ENCODE measurements around the gene ARHGAP26.
"Not testable (repeated sequence)": the region's sequence is repeated elsewhere in the genome, so short reads cannot be mapped to it uniquely, and the experiment has no call there.

The ARHGAP26 gene

DNA sequence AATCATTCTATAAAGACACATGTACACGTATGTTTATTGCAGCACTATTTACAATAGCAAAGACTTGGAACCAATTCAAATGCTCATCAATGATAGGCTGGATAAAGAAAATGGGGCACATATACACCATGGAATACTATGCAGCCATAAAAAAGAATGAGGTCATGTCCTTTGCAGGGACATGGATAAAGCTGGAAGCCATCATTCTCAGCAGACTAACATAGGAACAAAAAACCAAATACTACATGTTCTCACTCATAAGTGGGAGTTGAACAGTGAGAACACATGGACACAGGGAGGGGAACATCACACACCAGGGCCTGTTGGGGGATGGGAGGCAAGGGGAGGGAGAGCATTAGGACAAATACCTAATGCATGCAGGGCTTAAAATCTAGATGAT is 230.4 kb downstream of the ARHGAP26 start:
- not testable (repeated sequence) for DNase-seq

DNA sequence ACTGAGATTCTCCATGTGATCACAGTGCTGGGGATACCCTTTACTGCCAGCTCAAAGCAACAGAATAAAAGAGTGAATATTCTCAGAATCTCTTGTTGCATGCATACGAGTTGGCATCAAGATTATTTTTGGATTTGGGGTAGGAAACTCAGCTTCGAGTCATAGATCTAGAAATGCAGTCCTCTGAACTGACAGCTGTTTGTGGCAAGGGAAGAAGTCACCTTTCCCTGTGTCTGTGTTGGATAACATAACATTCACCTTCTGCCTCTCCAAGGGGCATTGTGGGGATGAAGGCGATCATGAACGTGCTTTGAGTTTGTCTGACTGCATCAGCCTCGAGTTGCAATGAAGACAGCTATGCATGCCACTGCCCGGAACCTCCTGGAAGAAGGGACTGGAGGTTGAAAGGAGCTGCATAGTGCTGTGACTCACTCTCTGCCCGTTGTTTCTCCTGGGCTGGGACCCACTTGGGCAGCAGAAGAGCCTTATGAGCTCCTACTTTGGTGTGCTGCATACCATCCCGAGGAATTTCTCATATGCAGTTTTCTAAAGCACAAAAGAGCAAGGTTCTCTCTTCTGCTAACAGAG is 231.7 kb downstream of the ARHGAP26 start:
- DNase-seq, result peak; percentile 59

DNA sequence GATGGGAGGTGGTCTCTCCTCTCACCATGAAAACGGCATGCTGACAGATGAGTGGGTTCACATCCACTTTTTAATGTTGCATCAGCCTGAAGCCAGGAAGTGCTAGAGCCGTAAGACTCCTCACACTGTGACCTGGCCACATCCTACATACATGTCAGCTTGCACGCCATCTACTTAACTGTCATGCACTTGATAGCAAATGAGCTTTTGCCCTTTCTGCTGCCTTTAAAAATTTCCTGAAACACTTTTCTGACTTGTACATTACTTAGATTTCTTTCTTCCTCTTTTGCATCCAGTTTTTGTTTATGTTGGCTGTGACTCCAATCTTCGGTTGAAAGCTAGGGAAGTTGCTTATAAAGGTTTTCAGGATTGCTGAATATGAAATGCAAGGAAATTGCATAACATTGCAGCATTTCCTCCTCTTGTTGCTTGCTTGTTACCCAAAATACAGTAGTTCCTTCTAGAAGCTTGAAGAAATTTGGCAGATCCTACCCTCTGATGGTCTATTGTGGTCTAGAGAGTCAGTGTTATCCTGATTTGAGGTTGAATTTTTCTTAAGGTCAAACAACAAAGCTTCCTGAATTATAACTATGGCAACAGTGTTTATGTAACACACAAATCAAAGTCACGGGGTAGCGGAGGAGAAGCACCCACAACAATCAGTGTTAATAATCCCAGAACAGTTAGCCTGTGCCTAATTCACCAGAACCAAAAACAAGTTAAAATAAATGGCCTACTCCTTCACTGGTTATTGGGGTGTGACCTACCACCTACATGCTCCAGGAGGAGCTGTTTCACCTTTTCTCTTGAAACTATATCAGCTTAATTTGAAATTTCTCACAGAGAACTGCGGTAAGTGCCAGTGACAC is 232.5 kb downstream of the ARHGAP26 start:
- DNase-seq, result peak; percentile 94

DNA sequence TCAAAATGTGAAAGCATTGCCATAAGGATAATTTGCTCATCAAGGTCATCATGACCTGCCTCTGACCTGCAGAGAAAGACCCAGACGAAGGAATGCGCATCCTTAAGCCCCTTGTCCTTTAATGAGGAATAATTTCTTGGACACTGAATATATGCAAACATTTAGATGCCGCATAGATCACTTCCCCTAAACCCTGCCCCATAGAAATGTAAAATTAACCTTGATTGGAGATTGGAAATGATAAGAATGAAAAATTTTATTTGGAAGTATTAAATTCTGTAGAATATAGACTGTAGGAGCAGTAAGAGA is 233.1 kb downstream of the ARHGAP26 start:
- no peak for DNase-seq

DNA sequence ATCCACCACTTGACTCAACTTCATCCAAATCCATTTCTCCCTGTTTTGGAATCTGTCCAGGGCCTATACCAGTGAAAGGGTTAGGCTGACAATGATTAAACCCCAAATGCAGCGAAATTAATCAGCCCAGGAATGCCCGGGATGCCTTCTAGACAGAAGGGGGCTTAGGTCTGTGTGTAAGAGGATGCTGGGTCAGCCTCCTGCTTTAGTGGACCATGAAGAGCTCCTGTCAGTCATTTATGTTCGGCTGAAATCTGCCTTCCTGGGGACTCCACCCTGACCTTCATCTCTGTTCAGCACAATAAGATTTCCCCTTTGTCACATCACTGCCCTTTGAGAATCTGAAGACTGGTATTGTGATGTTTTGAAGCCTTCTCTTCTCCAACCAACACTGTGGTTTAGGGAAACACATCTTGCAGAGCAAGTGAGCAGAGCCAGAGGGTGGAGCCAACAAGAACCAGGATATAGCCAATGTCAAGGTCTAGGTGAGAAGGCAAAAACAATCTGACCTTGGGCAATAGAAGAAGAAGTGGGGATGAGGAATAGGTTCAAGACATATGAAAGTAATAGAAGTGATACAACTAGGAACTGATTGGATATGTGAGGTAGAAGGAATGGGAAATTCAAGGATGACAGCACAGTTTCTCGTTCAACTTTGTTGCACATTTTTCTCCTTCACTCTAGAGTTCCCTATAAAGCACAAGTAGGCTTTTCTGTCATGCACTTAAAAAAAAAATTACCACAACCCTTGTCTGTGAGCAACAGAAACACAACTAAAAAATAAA is 234.4 kb downstream of the ARHGAP26 start:
- DNase-seq, result no peak

DNA sequence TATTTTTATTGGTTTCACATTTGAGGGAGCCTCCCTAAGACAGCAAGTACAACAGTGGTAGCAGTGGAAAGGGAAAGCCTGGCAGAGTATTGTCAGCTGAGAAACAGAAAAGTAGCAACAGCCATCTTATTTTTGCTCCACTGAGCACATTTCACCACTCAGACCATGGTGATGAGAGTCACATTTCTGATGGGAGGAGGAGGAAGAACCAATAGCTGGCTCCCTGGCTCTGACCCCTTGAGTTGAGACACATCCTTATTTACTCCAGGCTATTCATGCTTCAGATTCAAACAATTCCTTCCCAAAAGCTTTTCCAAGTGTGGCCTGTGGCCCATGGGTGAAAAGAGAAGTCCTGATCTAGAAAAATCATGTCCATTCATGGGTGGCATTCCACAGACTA is 236.3 kb downstream of the ARHGAP26 start:
- no peak for DNase-seq

DNA sequence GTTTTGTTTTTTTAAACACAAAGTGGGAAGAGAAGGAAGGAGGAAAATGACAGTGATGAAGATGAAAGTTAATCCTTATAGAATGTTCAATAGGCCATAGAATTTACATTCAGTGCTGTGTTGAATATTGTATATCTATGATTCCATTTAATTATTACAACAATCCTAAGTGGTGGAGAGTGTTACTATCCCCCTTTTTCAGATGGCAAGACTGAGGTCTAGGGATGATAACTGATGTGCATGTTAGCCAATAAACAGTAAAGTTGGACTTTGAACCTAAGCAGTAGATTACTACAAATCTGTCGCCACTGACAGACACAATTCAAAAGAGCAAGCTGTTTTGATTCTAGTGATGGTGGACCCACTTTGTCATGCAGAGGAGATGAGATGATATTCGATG is 237.9 kb downstream of the ARHGAP26 start:
- no peak for DNase-seq

DNA sequence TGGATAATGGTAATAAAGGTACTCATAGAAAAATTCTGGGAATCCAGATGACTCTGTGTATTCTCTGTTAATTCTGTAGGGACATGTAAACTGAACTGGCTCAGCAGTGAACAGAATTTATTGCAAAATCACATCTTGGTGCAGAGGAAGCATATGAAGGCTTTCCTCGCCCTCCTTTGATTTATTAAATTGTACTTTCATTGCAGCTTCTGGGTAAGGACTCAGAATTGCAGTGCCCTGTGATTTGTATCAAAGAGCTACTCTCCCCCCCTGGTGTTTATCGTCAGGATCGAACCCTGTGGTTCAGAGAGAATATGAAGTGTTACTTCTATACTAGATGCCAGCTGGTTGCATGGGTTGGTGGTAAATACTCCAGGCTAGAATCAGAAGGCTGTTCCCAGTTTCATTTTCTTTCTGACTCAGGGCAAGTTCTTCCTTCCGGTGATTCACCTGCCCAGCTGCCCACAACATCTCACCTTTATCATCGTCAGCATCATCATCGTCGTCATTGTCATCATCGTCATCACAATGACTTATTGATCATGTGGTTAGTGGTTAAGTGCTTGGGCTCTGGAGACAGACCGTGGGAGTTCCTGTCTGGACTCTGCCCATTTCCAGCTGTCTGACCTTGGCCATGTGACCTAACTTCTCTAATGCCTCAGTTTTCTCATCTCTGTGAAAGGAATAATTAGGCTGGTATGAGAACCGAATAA is 238.8 kb downstream of the ARHGAP26 start:
- DNase-seq, result peak; percentile 61

DNA sequence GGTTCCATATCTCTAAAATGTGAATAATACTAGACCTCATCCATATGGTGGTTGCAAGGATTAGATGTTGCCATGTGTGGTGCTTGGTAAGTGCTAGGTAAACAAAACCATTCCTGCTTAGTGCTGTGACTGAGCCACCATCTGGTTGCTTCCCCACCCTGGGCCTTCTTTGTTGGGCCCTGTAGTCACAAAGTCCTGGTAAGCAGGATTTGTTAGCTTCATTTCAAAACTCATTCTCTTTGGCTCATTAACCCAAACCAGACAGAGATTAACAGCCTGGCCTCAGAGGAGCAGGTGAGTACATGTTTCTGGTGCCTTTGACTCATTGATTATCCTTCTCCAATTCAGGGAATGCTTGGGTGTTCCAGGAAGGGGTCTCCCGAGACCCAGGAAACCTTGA is 240.2 kb downstream of the ARHGAP26 start:
- no peak for DNase-seq

DNA sequence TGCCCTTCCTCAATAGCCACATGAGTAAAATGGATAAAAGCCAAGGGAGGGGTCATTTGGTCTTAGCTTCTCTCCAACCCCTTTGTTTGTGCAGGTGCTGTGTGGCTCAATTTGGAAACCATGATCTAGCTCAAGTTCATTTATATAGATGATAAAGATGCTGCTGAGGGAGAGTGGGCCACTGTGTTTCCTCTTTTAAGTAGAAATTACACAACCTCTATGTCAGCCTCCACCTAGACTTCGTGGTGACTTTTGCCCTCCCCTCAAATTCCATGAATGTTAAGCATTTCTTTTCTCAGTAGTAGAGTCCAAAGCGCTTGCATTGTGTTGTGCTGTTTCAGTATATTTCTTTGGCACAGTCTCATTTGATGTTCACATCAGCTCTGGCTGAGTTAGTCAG is 241.4 kb downstream of the ARHGAP26 start:
- DNase-seq, result peak; percentile 36

DNA sequence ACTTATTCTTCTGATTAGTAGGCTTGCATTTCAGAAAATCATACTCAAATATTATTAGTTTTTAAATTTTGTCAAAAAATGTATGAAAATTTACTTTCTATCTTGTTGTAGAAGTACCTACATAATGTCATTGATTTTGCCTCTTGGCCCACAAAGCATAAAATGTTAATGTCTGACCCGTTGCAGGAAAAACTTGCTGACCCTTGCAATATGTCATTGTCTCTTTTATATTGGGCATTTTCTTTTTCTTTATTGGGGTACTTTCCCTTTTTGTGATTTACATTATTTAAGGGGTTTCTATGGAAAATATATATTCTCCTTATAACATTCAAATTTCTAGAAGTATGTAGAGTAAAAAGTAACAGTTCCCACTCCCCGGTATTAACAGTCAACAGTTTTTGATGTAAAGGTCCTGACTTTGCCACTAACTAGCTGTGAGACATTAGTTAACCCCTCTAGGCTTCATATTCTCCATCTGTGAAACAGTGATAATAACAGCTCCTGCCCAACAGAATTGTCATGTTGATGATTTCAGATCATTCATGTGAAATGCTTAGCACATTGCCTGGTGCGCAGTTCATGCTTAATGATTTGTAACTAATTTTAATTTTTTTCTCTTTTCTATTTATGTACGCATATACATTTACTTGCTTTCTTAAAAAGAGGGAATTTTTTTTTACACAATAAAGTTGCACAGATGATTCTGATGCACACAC is 243.2 kb downstream of the ARHGAP26 start:
- DNase-seq, result no peak

DNA sequence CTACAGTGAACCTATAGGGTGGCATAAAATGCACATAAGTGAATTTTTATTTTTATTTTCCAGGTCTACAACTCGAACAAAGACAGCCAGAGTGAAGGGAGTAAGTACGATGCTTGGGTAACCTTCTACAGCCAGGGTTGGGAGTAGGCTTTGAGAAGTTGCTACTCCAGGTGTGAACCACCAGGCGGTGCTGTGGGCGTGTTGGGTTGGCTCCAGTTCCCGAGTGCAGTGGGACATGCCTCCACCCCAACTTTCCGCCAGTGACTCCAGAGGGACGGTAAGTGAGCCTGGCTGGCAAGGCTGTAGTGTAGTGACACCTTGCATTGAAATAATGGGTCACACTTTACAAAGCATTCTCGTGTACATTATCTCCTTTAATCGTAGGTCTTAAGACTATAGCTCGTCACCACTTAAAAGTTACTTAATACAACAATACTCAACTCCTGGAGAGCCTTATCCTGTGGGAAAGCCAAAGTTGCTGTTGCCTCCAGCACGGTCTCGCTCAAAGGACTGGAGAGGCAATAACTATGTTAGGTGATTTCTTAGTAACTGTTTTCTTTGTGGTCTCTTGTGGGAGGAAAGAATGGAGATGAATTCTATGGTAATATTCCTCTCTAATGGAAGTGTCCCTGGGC is 244.0 kb downstream of the ARHGAP26 start:
- peak; percentile 47 for DNase-seq

DNA sequence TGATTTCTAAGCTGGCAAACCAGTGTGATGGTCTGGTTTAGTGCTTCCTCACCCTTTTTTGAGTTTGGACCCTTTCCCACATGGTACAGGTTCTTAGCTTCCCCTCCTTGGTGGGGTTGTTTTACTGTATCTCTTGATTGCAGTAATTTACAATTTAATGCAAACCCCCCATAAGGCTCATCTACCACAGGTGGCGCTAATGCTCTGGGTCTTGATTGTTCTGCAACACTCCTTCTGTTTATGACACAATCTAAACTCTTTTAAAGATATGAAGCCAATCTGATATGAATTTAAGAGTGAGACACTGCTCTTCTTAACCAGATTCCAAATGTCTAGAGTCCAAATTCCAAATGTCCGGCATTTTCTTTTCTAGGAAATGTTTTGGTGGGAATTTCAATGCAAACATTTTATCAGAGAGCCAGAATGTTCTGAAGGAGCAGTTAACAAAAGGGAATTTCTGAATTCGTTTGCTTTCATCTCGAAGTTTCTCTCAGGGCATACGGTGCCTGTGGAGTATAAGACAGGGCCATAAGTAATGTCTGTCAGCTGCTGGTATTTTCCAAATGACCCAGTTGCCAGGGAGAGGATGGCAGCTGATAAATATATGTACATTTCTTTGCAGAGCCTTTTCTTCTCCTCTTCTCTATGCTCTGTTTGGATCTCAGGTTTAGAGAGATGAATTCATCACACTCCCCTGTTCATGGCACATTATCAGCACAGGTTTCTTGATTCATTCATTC is 246.8 kb downstream of the ARHGAP26 start:
- DNase-seq, result peak; percentile 84

DNA sequence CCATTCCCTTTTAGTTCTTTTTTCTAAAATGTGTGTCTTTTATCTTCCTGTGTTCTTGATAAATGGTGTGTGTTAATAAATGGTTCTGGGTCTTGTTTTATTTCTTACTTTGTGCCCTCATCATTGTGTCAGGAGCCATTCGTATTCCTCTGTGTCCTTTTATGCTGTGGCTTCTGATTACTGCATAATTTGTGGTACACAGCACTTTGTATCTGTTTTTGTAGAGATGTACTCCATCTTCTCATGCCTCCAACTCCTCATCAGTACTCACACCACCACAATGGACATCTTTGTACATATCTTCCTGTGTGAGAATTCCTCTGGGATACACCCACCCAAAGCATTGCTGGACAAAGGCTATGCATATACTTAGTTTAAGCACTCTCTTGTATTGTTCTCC is 247.4 kb downstream of the ARHGAP26 start:
- DNase-seq, result no peak

DNA sequence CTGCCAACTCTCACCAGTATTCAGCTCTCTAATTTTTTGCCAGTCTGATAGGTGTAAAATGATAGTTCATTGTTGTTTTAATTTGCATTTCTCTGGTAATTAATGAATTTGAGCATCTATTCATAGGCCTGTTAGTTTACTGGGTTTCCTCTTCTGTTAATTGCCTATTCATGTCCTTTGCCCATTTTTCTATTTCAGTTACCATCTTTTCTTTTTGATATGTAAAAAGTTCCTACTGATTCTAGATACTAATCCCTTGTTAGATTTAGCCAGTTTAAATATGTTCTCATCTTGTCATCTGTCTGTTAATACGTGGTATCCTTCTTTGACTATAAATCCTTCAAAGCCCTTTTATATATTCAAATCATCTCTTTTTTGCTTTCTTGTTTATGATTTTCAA is 247.8 kb downstream of the ARHGAP26 start:
- no peak for DNase-seq

DNA sequence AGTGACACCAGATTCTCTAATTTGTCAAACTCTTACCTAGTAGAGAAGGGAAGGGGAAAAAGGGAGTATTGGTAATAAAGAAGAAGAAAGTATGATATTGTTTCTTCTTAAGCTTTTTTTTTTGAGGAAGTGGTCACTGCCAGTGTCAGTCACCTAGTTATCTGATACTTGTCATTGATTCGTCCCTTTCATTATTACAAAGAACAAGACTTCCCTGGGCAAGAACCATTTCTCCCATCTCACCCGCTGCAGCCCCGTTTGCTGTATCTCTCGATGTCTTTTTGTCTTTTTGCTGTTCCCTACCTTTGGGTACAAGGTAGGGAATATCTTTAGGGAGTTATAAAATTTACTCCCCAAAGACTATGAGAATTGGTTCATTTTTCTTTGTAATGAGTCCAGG is 249.0 kb downstream of the ARHGAP26 start:
- DNase-seq, result peak; percentile 77

DNA sequence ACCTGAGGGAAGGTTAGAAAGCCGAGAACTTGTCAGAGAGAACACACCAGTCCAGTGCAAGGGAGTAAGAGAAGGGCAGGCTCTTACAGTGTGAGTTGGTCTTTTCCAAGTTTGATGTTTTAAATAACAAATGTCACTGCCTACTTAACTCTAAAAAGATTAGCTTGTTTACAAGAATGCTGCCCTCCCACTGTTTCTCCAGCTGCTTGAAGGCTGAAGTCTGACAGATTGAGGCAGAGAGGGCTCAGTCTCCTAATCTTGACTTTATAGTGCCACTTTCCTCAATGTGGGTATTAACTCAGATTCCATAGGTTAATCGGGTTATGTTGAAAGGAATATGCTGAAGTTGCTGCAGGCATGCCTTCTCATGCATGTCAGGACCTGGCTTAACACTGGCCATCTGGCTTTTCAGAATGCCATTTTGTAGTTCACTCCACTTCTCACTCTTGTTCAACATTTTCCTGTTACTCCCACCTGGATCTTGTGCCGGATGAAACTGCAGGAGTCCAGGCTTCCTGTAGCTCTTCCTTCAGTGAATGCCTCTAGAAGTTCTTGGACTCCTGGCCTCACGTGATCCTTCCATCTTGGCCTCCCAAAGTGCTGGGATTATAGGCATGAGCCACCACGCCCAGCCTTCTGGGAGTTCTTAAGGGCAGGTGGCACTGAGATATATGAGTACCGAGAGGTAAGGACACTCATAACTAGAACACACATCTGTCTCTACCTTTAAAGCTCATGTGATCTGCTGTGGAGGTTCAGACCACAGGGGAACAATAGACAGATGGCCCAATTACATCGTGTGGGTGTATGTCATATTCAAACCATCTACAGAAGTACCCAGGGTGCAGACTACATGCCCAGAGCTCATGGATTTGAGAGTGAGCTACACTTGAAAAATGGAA is 249.7 kb downstream of the ARHGAP26 start:
- no peak for DNase-seq

DNA sequence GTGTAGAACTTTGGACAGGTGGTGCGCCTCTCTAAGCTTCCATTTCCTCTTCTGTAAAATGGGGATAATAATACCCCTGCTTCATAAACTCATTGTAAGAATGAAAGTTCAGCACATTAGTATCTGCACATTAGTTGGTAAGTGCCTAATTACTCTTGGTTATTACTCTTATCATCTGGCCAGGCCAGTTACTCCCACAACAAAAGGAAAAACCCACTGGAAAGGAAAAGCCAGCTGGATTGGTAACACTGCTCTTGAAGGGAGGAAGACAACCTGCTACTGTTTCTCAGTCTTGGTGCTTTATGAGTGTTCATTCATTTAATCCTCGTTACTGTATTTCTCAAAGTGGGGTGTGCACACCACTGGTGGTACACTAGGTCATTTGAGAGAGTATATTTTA is 251.4 kb downstream of the ARHGAP26 start:
- DNase-seq, result no peak

DNA sequence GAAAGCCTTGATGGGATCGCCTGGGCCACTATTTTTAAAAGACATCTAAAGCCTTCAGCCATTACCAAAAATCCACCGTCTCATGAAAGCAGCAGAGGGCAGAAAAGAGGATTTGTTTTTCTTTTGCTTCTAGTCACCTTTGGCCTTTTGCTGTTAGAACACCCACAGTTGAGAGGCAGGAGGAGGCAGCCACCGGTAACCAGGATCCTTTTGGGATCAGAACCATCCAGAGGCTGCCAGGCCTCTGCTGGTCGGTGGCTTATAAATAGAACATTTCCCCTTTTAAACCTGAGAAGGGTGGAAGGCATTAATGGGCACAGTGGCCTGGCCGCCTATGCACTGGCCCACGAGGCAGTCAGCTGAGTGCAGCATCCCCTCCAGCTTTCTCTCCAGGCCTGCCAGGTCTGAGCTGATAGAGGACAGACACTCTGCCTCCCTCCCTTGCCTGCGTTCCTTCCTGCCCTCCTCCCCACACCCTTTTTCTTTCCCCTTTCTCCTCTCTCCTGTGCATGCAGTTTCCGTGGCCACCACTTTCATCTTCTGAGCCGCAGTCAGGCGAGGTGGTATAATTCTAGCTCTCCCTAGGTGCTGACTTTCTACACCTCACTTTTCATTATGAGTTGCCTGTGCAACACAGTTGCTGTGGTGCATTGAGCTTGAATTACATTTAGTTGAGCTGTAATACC is 253.4 kb downstream of the ARHGAP26 start:
- no peak for DNase-seq
